NCI-H2196 treated with DMSO at 0.1 percent for 48 hours (cell line): ENCODE data around the gene PLPP4.

Experiments used
- DNase-seq: peaks from one replicate; lab custom pipeline; 2025; ENCODE audit not compliant: unreplicated experiment; lab: John Stamatoyannopoulos, UW

PLPP4 gene

DNA sequence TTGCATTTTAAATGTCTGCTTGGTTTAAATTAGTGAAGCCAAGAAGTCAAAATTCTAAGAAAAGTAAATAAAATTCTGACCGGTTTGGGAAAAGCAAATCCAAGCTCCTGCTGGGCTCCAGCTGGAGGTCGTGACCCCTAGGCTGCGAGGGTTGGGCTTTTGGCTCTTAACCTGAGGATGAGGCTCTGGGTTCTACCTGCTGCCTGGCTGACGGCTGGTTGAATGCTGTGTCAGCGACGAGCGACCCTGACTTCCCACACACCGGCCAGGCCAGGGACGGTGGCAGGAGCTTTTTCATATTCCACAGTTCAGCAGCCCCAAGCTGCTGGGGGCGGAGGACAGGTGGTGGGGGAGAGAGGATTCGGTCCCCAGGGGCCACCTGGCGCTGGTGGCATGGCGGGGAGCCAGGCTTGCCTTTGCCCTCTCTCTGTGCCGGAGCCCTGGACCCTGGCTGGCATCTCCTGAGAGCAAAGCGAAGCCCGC lies 843 bp upstream of the PLPP4 start:
- no peak for DNase-seq

DNA sequence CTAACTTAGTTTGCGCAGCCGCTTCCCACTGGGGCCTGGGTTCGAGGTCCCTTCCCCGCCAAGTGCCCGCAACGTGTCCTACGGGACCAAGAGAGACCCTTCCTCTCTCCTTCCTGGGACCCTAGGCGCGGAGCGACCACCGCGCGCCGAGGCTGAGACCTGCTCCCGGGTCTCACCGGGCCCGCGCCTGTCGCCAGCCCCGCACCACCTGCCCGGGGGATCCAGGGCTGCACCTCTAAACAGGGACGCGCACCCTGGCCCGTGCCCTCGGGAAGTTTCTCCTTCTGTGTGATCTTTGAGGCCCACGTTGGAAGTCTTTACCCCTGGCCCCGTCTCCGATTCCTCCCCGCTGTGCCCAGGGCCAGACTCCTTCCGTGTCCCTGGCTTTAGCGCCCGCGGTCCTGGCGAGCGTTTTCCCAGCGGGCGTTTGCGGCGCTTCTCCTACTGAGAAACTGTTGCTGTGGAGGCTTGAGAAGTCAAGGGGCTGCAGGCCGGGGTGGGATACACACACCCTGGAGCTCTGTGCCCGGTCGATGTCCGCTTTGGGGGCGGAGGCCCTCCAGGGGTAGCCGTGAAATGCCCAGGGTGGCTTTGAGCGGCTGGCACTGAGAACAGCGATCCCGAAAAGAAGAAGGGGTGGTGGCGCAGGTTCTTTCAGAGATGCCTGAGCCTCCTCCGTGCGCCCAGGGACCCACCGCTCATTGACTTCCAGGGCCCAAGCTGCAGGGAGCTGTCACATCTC lies 575 bp downstream of the PLPP4 start:
- no peak for DNase-seq

DNA sequence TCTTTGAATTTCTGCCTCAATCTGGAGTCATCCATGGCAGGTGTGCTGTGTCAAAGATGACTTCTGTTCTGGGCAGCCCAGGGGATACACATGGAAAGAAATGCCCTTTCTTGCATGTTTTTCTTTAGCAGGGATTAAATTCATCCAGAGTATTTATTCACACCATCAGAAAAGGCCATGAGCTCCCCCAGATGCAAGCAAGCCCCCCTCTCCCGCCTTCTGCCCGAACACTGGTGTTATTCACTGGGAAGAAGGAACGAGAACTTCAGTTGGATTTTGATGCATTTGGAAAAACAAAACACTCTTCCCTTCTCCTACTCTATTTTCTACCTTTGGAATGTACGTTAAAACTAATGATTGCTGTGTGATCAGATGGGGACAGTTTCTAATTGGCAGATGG lies 1.4 kb downstream of the PLPP4 start:
- DNase-seq: no peak

GRCh38 chr10:120459185-120459584 lies 2.2 kb downstream of the PLPP4 start:
- no peak for DNase-seq

GRCh38 chr10:120460186-120460585 lies 3.2 kb downstream of the PLPP4 start:
- no peak for DNase-seq

DNA sequence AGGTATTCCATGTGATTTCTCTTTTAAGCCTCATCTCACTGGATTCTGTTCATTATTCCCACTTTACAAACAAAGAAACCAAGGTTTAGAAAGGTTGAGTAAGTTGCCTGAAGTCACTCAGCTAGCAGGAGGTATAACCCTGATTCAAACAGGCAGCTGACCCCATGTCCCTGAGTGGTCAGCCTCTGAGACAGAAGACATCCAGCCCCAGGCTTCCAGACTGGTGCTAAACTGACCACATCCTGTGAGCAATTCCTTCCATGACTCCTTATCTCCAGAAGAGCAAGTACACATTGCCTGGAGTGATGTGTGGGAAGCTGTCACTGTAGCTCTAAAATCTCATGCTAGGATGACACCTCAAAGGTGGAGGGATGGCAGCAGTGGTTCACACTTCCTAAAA lies 3.7 kb downstream of the PLPP4 start:
- DNase-seq: no peak

GRCh38 chr10:120462018-120462682 lies 5.1 kb downstream of the PLPP4 start:
- no peak for DNase-seq

DNA sequence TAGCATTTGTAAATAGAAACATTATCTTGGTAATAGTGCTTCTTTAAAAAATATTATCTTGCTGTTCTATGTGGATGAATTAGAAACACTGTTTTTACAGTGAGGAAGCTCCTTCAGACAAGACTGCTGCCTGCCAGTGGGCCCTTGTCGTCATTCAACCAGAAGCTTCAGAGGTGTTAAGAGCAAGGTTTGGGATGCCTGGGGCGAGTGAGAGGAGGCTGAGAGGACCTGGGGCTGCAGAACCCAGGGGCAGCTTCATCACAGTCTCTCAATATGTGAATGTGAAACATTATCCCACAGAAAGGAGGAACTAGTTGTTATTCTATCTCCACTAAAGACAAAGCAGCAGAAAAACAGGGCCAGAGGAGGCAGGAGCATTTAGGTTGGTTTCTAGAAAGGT lies 8.1 kb downstream of the PLPP4 start:
- DNase-seq: no peak

- DNase-seq: no peak
These were observed 9.0 kb downstream of the PLPP4 start for GRCh38 chr10:120466006-120466405.

- DNase-seq: no peak
These were observed 16.6 kb downstream of the PLPP4 start for GRCh38 chr10:120473593-120473992.

GRCh38 chr10:120474956-120475355 lies 17.9 kb downstream of the PLPP4 start:
- no peak for DNase-seq

DNA sequence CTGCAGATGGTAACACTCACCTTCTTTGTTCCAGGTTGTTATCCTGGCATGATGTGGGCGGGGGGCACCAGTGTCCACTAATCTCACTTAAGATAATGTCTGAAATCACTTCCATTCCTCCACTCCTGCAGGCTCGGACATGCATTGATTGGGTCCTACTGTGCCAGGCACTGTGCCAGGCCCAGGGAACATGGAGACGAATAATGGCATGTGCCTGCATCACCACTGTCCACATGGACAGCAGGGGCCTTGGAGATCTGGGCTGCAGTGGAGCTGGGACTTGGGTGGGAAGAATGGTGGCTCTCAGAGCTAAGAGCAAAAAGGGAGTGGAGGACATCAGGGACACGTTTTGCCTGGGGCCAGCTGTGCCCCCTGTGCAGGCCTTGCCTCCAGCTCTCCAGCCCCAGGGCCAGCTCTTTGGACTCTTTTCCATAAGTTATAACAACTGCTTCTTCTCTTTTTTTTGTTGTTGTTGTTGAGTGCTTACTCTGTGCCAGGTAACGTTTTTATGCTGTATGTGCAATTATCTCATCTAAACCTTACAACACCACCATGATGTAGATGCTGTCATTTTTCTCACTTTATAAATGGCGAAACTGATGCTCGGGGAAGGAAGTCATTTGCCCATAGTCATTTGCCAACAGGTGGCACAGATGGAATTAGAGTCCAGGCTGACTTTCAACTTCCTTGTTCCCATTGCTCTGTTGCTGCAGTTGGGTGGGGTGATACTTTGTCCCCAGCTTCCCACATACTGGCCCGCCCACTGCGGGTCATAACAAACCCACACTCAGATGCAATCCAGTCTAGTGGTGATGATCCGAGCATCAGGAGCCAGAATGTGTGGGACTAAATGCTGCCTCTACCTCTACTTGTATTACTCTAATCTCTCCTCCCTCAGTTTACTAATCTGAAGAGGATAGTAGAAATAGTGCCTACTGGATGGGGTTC lies 19.1 kb downstream of the PLPP4 start:
- DNase-seq: no peak

- DNase-seq: no peak
These were observed 20.2 kb downstream of the PLPP4 start for GRCh38 chr10:120477021-120477742.

DNA sequence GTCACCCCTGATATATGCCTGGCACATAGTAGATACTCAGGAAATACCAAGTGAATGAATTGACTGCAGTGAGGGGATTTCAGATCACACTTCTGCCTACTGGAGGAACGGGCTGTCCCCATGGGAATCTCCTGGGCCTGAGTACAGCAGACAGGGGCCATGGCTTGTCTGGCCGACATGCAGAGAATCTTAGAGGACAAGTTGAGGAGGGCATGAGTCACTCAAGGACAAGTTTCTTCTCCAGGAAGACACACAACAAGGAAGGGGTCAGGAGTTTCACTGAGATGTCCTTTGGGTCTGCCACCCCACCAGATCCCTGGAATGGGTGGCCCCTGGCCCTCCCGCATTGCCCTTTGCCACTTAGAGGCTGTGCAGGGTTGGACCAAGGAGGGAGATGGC lies 20.7 kb downstream of the PLPP4 start:
- no peak for DNase-seq

DNA sequence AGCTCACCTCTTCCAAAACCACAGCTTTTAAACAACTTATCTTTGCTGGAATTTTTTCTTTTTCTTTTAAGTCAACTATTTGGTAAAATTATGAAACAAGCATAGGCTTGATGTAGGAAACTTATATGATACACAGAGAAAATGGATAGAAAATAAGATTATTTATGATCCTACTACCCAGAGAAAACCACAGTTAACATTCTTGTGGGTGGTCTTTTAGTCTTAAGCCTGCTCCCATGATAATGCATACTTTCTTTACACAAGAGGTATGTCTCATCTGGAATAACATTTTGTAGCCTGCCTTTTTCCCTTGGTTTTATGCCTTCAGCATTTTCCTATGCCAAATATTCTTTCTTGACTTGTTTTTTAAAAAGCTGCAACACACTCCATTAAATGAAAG lies 21.4 kb downstream of the PLPP4 start:
- DNase-seq: no peak

- DNase-seq: no peak
These were observed 22.5 kb downstream of the PLPP4 start for GRCh38 chr10:120479506-120479905.

DNA sequence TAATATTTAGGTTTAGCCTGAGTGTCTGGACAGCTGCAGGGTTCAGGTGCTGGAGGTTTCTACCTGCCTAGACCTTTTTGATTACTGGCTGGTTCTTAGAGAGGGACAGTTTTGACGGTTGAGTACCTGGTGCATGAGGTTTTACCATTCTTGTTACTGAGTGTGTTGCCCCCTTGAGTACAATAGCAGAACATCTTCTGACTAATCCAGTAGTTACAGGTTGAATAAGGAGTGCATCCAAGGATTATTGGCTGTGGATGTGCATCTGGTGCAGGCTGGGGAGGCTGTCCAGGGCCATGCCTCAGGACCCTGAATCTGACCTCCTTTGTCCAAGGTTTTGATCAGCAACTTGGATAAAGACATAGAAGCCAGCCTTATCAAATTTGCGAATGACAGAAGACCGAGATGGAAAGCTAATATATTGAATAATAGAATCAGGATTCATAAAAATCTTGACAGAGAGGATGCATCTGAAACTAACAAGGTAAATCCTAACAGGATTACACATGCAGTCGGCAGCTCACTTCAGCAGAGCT lies 23.1 kb downstream of the PLPP4 start:
- DNase-seq: no peak

DNA sequence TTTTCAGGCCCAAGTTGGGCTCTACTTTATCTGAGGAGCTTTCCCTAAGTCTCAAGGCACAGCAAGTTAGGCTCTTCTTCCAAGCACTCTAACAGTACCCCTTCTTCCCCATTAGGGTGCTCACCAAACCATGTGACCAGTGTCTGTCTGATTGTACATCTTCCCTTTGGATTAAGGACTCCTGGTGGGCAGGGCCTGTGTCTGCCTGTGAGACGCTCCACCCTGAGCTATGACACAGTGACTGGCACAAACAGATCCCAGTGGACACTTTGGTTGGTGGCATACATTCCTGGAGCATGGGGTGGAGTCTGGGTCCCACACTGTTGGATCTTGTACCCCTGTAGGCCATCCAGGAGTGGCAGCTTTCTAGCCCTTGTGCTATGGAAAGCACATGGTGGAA lies 23.8 kb downstream of the PLPP4 start:
- DNase-seq: no peak

DNA sequence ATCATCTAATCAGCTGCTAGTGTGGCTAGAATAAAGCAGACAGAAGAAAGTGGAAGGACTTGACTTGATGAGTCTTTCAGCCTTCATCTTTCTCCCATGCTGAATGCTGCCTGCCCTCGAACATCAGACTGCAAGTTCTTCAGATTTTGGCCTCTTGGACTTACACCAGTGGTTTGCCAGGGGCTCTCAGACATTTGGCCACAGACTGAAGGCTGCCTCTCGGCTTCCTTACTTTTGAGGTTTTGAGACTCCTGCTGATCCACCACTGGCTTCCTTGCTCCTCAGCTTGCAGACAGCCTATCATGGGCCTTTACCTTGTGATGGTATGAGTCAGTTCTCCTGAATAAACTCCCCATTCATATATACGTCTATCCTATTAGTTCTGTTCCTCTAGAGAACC lies 26.0 kb downstream of the PLPP4 start:
- DNase-seq: no peak

DNA sequence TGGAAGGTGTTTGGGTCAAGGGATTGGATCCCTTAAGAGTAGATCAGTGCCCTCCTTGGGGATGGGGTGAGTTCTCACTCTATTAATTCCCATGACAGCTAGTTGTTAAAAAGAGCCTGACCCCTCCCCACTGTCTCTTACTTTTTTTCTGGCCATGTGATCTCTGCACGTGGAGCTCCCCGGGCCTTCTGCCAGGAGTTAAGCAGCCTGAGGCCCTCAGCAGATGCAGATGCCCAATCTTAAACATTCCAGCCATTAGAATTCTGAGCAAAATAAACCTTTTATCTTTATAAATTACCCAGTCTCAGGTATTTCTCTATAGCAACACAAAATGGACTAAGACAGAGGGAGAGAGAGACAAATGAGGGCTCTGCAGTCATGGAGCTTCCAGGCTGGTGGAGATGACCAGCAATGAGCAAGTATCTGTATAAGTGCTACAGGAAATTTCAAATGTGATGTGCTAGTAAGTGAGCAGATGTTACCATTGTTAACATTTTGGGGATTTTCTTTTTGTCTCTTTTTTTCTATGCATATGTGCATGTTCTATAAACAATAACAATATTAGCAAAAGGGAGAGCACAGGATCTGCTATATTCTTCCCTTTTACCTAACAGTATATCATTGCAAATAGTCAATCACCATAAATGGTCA lies 26.7 kb downstream of the PLPP4 start:
- DNase-seq: no peak
